Activated CD8-positive, alpha-beta memory T cell treated with anti-CD3 and anti-CD28 coated beads, Interleukin-2, amount 50 U/mL, for 48 hours (primary cell): ENCODE data around the gene THOC7.

Experiments
- DNase-seq: peaks from one replicate; pipeline ENCODE4 v3.0.0-alpha.2; 2020

Gene THOC7

DNA sequence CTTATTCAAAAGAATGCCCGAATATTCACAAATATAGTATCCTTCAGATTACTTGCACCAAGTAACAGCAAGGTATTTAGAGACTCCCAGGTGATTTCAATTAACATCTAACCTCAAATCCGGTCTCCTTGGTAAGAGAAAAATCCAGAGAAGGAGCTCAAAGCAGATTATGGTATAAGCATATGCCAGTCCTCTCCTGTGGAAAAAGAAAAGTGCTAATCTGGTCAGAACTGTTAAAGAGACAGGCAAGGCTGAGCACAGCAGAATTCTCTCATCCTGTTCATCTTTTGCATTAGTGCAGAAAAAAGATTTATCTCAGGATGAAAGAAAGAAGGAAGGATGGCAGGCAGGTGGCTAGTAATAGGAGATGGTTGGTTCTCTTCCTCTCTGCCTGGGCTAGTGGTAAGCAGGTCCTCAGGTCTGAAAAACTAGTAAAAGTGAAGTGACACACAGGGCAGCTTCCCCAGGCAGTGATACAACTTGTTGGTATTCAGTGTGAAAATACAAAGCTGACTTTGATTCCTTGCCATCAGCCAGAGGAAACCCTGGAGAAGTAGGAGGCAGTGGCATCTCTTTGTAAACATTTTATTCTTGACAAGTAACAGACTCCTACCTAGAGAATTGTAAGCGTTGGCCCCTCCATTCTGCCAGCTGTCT is 14.3 kb upstream of the THOC7 start:
- DNase-seq, result no peak

DNA sequence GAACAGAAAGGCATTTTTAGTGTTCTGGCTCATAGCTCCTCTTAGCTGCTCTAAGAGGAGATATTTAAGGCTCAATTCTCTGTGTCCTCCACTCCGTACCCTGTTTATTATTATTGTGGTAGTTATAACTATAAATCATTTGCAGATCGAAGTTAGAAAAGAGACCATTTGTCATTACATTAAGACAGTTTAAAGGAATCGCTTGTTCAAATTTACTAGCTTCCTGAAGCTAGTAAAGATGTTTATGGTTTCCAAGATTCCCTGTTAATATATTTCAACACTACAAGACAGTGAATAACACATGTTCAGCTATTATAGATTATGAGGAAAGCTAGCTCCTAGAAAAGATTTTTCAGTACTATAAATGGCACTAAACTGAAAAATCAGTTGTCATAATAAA is 12.7 kb upstream of the THOC7 start:
- DNase-seq, result no peak

DNA sequence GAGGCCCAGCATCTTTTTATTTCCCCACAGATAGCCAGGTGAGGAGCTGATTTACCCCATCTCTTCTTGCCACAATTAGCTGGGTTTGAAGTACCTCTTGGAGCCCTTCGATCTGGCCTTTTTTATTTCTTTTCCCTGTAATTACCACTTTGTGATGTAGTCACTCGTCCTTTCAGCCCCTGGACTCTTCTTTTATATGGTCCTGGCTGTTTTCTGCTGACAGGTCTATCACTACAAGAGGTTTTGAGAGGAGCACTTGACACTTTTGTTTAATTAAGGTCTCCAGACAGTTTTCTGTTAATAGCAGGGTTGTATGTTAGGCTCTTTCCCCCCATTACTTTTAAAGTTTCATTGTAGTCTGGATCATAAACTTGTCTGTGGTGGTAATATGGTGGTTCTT is 11.9 kb upstream of the THOC7 start:
- no peak for DNase-seq

DNA sequence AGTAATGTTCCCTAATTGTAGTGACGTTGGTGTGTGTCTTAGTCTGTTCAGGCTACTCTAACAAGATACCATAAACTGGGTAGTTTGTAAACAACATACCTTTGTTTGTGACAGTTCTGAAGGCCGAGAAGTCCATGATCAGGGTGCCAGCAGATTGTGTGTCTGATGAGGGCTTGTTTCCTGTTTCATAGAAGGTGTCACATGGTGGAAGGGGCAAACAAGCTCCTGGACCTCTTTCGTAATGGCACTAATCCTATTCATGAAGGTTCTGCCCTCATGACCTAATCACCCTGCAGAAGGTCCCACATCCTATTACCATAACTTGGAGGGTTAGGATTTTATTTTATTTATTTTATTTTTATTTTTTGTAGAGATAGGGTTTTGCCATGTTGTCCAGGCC is 11.2 kb upstream of the THOC7 start:
- no peak for DNase-seq

- DNase-seq, result no peak
These were observed 8.7 kb upstream of the THOC7 start for GRCh38 chr3:63872135-63872924.

GRCh38 chr3:63870615-63871005 is 7.0 kb upstream of the THOC7 start:
- no peak for DNase-seq

GRCh38 chr3:63869940-63870614 is 6.5 kb upstream of the THOC7 start:
- no peak for DNase-seq

GRCh38 chr3:63867225-63867624 is 3.6 kb upstream of the THOC7 start:
- no peak for DNase-seq

GRCh38 chr3:63864965-63865327 is 1.3 kb upstream of the THOC7 start:
- DNase-seq, result no peak

DNA sequence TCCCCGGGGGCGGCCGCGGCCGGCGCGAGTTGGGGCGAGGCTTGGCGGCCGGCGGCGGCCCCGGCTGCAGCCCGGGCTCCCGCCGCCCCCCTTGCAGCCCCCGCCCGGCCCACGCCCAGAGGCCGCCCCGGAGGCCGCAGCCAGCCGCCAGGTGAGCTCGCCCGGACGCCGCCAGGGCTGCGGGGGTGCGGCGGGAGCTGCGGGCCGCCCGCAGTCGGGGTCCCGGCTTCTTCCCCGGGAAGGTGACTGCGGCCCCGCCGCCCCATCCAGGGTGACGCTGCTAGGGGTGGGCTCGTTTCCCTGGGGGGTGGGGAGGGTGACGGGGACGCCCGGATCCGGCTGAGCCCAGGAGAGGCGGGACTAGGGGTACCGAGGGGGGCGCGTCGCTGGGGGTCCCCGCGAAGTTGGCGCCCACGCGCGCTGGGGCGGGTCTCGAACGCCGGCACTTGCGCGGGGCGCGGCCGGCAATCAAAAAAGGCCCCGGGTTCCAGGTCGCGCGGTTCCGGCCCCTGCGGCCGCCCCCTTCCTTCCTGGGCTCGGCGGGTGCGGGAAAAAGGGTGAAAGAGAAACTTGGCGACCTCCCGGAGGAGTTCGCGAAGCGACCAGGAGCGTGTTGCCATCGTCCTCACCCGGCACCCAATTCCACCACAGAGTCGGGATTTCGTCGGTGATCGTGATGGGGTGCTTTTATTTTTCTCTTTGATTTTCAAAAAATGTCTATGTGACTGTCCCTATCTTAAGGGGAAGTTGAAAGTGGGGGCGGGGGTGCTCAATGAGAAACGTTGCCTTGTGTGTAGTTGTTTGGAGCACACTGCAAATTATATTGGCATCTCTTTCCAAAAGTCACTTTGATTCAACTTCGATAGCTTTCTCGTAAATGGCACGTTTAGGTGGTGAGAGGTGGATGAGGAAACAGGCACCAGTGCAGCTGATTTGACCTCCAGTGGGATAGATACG is 681 bp upstream of the THOC7 start:
- peak; percentile 78 for DNase-seq

- DNase-seq, result no peak
These were observed 828 bp downstream of the THOC7 start for GRCh38 chr3:63862804-63863149.

- no peak for DNase-seq
These were observed 2.3 kb downstream of the THOC7 start for GRCh38 chr3:63861306-63861705.

DNA sequence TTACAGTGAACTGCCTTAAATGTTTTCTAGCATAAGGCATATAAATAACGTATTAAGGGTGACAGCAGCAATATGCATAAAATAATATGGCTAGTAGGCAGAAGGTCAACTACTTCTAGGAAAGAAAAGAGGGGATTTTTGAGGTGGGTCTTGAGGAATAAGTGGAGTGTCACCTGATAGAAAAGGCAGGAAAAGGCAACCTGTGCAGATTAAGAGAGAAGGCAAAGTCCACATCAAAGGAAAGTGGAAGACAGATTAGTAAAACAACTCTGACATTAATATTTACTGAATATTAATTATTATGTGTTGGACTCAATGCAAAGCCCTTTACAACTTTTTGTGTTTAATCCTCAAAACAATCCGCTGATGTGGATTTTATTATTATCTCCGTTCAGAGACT is 2.8 kb downstream of the THOC7 start:
- DNase-seq, result no peak

- no peak for DNase-seq
These were observed 6.3 kb downstream of the THOC7 start for GRCh38 chr3:63857311-63857710.

DNA sequence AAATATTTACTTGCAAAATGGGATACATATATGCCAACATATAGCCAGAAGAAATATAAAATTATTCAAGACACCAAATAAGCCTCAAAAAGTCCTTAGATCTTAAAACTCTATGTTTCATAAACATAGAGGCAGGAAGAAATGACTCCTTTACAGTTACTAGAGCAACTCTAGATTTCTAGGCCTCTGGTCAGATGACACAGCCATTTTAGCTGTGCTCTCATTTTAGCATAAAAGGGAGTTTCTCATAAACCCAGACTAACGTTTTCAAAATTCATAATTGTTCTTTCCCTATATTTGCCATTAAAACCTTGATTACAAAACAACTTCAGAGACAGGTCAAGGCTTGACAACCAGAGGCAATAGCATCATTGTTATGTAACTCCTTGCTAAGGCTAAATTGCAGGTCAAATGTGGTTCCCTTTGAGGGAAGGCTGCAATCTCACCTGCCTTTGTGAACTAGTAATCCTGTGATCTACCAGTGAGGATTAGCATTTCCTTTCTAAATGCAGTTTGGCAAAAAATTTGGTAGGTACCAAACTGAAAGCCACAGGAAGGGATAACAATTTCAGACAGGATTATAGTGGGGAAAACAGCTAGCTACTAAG is 8.2 kb downstream of the THOC7 start:
- no peak for DNase-seq

- no peak for DNase-seq
These were observed 10.5 kb downstream of the THOC7 start for GRCh38 chr3:63853106-63853505.

GRCh38 chr3:63851287-63851686 is 12.3 kb downstream of the THOC7 start:
- DNase-seq, result no peak

- DNase-seq, result no peak
These were observed 14.4 kb downstream of the THOC7 start for GRCh38 chr3:63849175-63849574.

DNA sequence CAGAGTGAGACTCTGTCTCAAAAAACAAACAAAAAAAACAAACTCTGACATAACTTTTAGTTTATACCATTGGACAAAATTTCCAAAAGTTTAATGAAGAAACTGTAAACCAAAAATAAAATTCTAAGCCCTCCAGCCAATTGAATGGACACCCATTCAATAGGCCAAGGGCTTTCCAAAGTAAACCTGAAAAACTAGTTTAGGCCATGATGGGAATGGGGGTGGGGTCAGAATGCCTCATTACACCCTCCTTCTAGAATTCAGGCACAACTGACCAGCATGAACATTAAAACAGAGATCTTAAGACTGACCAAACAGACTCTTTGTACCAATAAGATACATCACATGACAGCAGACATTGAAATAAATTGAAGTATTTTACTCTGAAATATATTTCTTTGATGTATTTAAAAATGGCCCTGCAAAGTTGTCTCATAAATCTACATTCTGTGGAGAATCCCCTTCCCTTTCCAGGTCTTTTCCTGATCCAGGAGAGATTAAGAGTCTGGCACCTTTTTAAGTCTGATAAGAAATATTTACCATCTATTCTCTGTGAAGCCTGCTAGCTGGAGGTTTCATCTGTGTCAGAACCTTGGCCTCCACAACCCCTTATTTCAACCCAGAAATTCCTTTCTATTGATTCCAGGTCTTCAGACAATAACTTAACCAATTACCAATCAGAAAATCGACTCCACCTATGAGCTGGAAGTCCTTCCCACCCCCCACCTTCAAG is 15.7 kb downstream of the THOC7 start:
- no peak for DNase-seq

DNA sequence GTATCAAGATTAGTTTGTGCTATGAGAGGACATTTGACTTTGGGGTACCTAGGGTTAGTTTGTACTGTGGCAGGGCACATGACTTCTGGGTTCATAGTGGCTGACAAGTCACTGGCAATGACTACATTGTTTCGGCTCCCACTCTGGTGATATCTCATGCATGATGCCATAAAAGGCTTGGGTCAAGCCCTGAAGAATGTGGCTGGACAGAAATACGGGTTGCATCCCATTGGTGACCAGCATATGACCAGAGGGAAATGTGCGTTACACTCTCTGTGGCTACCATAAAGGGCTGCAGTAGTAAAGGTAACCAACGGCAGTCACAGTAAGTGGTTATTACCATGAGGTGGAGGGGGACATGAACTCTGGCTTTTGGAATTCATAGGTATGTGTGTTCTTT is 18.4 kb downstream of the THOC7 start:
- no peak for DNase-seq

DNA sequence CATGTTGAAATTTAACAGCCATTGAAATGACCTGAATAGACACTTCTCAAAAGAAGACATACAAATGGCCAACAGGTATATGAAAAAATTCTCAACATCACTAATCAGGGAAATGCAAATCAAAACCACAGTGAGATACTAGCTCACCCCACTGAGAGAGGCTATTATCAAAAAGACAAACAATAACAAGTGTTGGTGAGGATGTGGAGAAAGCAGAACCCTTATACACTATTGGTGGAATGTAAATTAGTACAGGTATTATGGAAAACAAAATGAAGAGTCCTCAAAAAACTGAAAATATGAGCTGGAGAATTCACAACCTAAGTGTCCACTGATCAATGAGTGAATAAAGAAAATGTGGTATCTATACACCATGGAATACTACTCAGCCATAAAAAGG is 21.5 kb downstream of the THOC7 start:
- DNase-seq, result no peak

- no peak for DNase-seq
These were observed 21.9 kb downstream of the THOC7 start for GRCh38 chr3:63841704-63842103.
